Left ventricle myocardium inferior (tissue), 1 donor: ENCODE data around the gene PRLH. TPM values are rescaled to one million over a fixed set of nuclear protein-coding genes. Genes with fewer than 3 reads are reported as not detected.

ENCODE experiments used
- DNase-seq: peaks from one replicate; pipeline ENCODE4 v3.0.0-alpha.2; 2020
- H3K27ac ChIP-seq: fragments of 200-600 bp; replicated peaks from 2 replicates; pipeline ENCODE4 v1.8.0; 2021
- H3K27me3 ChIP-seq: fragments of 200-600 bp; 2 replicates; pipeline ENCODE4 v1.8.0; 2021; ENCODE audit warnings: low read depth
- H3K36me3 ChIP-seq: fragments of 200-600 bp; 2 replicates; pipeline ENCODE4 v1.8.0; 2021
- H3K4me1 ChIP-seq: fragments of 200-600 bp; 2 replicates; pipeline ENCODE4 v1.8.0; 2021
- H3K4me3 ChIP-seq: fragments of 200-600 bp; 2 replicates; pipeline ENCODE4 v1.8.0; 2021; ENCODE audit warnings: mild to moderate bottlenecking, moderate library complexity
- H3K9me3 ChIP-seq: fragments of 200-600 bp; replicated peaks from 2 replicates; pipeline ENCODE4 v1.8.0; 2021
- CTCF ChIP-seq: fragments of 200-600 bp; IDR thresholded peaks from 2 replicates; pipeline ENCODE4 v1.8.0; 2021; ENCODE audit warnings: antibody characterized with exemption, mild to moderate bottlenecking, borderline replicate concordance
- intact Hi-C: fragments of 100-400 bp; cut with micrococcal nuclease; formaldehyde crosslinking; loops from one replicate; pipeline ENCODE4 v1.11.0; 2022
- total RNA-seq: library from RNA; stranded (reverse); fragmentation: NEBNext Ultra II Directional; extraction: Animal tissue kit (Norgen Biotek cat#: 25700); gene quantifications from one replicate; pipeline ENCODE4 v1.2.1, GENCODE V29; 2021
- donor health status: DM: no; HTN: yes; CAD: no; lungs with severe emphysema.

Gene PRLH
- total RNA-seq, 1 donor from 2014 or later: not detected

- Histone ChIP-seq H3K9me3 (peaks cover 18% of the 10 kb centered on the region), H3K36me3 (peaks cover 46% of the 10 kb centered on the region), H3K27ac (no peak overlapping the region), H3K27me3 (no peaks in the 10 kb centered on the region), H3K4me1 (no peaks in the 10 kb centered on the region), H3K4me3 (no peak overlapping the region)
- no peak for DNase-seq
- intact Hi-C loops: no loop called here
- TF ChIP-seq CTCF: no peak
Observed at GRCh38 chr2:237552908-237553307, 13.5 kb upstream of the PRLH start.

GRCh38 chr2:237553948-237554347, 12.4 kb upstream of the PRLH start:
- peaks cover 4% of the 10 kb centered on the region for H3K4me1 ChIP-seq
- H3K9me3 ChIP-seq: peaks cover 18% of the 10 kb centered on the region
- DNase-seq: no peak
- no peak overlapping the region for H3K27ac ChIP-seq
- no peak overlapping the region for H3K4me3 ChIP-seq
- TF ChIP-seq CTCF: no peak
- H3K27me3 ChIP-seq: no peaks in the 10 kb centered on the region
- peaks cover 35% of the 10 kb centered on the region for H3K36me3 ChIP-seq
- intact Hi-C loops: no loop called here

GRCh38 chr2:237555560-237555959, 10.8 kb upstream of the PRLH start:
- no peaks in the 10 kb centered on the region for H3K27me3 ChIP-seq
- TF ChIP-seq CTCF: no peak
- H3K27ac ChIP-seq: no peak overlapping the region
- H3K36me3 ChIP-seq: peaks cover 35% of the 10 kb centered on the region
- no peak overlapping the region for H3K4me3 ChIP-seq
- peaks cover 18% of the 10 kb centered on the region for H3K9me3 ChIP-seq
- no peak for DNase-seq
- intact Hi-C loops: no loop called here
- H3K4me1 ChIP-seq: peaks cover 11% of the 10 kb centered on the region

DNA sequence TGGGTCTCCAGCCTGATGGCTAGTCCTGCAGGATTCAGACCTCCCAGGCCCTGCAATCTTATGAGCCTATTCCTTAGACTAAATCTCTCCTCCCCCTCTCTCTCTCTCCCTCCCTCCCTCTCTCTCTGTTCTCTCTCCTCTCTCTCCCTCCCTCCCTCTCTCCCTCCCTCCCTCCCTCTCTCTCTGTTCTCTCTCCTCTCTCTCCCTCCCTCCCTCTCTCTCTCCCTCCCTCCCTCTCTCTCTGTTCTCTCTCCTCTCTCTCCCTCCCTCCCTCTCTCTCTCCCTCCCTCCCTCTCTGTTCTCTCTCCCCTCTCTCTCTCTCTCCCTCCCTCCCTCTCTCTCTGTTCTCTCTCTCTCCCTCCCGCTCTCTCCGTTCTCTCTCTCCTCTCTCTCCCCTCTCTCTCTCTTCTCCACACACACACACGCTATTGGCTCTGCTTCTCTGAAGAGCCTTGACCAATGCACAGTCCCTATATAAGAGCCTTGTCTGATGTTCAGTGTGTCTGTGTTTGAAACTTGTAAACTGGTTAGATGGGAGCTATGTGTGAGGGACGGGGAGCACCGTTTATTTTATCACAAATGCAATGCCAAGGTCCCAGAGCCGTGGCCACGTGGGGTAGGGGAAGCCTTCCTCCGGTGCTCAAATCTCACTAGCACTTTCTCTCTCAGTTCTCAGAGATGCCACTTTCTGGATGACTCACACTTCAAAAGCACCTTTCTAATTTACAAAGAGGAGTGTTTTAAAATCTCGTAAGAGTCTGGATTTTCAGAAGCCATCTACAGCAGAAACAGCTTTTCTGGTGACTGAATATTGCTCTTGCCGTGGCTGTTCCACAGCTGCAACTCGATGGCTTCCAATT, 9.4 kb upstream of the PRLH start:
- Histone ChIP-seq H3K9me3 (peaks cover 18% of the 10 kb centered on the region), H3K36me3 (peaks cover 35% of the 10 kb centered on the region), H3K27me3 (no peaks in the 10 kb centered on the region), H3K4me1 (peaks cover 11% of the 10 kb centered on the region), H3K4me3 (no peak overlapping the region), H3K27ac (no peak overlapping the region)
- no peak for TF ChIP-seq CTCF
- no peak for DNase-seq
- intact Hi-C loops: no loop called here

GRCh38 chr2:237557633-237558015, 8.8 kb upstream of the PRLH start:
- Histone ChIP-seq H3K9me3 (peaks cover 18% of the 10 kb centered on the region), H3K4me1 (peaks cover 11% of the 10 kb centered on the region), H3K27ac (no peak overlapping the region), H3K27me3 (no peaks in the 10 kb centered on the region), H3K4me3 (no peak overlapping the region), H3K36me3 (peaks cover 35% of the 10 kb centered on the region)
- no peak for DNase-seq
- TF ChIP-seq CTCF: no peak
- intact Hi-C loops: no loop called here
